ENCODE data around the gene CEP44. TPM values are rescaled to one million over a fixed set of nuclear protein-coding genes. Genes with fewer than 3 reads are reported as not detected.
"Not testable (repeated sequence)": the region's sequence is repeated elsewhere in the genome, so short reads cannot be mapped to it uniquely, and the experiment has no call there.

The CEP44 gene
- total RNA-seq, 1 experiment from 2014 or later: 15.3 TPM

DNA sequence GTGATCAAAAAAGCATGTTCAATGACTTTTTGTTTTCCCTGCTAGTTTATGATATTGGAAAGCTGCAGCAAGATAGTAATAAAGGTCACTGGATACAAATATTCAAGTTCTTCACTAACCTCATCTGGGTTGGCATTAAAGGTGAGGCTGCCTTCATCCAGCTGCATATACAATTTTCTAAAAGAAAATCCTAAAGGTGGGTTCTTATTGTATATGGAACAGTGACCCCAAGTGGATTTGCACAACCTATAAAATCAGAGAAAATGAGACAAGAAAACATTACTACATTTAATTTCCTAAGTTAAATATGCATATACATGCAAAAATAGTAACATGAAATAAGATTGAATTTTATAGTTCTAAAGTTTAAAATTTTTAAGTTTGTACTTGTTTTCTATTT, 24.1 kb upstream of the CEP44 start:
- no TSS peak for BruUV-seq (replicated peaks)
- CTCF ChIA-PET: interaction anchor here (0.5 to 0.9 kb wide), 2 partner anchors 10 to 37 kb away, joined by 3 to 4 read pairs; no protein-coding TSS in a partner anchor

DNA sequence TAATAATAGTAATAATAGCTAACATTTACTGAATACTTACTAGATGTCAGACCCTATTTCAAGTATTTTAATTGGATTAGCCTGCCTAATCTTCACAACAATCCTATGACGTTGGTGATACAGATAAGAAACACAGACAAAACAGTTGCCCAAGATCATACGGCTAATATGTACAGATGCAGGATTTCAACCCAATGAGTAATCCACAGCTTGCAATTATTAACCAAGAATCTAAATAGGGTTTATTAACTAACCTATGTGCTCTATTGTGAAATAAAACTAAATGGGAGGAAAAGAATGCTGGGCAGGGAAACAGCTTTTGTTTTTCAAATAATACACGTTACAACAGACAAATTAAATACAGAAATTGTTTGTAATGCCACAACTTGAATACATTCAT, 23.6 kb upstream of the CEP44 start:
- Mint-ChIP-seq H3K27me3 (ENCODE audit: insufficient read depth, unreplicated experiment) (no peaks in the 10 kb centered on the region), H3K4me3 (ENCODE audit: unreplicated experiment) (peak overlapping the region; percentile 40), H3K9me3 (ENCODE audit: unreplicated experiment) (no peaks in the 10 kb centered on the region), H3K27ac (ENCODE audit: low read depth, unreplicated experiment) (peak overlapping the region; percentile 71), H3K4me1 (ENCODE audit: insufficient read depth, unreplicated experiment) (no peaks in the 10 kb centered on the region), H3K36me3 (ENCODE audit: insufficient read depth, unreplicated experiment) (peaks cover 5% of the 10 kb centered on the region)
- POLR2A ChIA-PET: interaction anchor here (0.7 to 2.2 kb wide), 4 partner anchors 10 to 926 kb away, joined by 3 to 31 read pairs (median 5); partner anchors contain the start of genes CEP44, FBXO8 and HMGB2
- TF ChIP-seq, protein P1, sequence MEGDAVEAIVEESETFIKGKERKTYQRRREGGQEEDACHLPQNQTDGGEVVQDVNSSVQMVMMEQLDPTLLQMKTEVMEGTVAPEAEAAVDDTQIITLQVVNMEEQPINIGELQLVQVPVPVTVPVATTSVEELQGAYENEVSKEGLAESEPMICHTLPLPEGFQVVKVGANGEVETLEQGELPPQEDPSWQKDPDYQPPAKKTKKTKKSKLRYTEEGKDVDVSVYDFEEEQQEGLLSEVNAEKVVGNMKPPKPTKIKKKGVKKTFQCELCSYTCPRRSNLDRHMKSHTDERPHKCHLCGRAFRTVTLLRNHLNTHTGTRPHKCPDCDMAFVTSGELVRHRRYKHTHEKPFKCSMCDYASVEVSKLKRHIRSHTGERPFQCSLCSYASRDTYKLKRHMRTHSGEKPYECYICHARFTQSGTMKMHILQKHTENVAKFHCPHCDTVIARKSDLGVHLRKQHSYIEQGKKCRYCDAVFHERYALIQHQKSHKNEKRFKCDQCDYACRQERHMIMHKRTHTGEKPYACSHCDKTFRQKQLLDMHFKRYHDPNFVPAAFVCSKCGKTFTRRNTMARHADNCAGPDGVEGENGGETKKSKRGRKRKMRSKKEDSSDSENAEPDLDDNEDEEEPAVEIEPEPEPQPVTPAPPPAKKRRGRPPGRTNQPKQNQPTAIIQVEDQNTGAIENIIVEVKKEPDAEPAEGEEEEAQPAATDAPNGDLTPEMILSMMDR (IDR thresholded peaks at IDR 0.05; ENCODE audit: unreplicated experiment): no peak
- CTCF ChIA-PET: interaction anchor here (0.6 to 0.9 kb wide), 2 partner anchors 38 to 766 kb away, joined by 3 read pairs; no protein-coding TSS in a partner anchor
- BruUV-seq (replicated peaks): no TSS peak
- intact Hi-C loops (cut with micrococcal nuclease): no loop called here
- DNase-seq (ENCODE audit: unreplicated experiment): peak; percentile 52

More for the DNA sequence above, 24.1 kb upstream of the CEP44 start:
- Mint-ChIP-seq H3K27me3 (ENCODE audit: insufficient read depth, unreplicated experiment) (no peaks in the 10 kb centered on the region), H3K36me3 (ENCODE audit: insufficient read depth, unreplicated experiment) (peaks cover 5% of the 10 kb centered on the region), H3K4me3 (ENCODE audit: unreplicated experiment) (no peak overlapping the region), H3K9me3 (ENCODE audit: unreplicated experiment) (no peaks in the 10 kb centered on the region), H3K4me1 (ENCODE audit: insufficient read depth, unreplicated experiment) (no peaks in the 10 kb centered on the region), H3K27ac (ENCODE audit: low read depth, unreplicated experiment) (no peak overlapping the region)
- POLR2A ChIA-PET: interaction anchor here (0.7 to 2.2 kb wide), 4 partner anchors 10 to 925 kb away, joined by 3 to 31 read pairs (median 5); partner anchors contain the start of genes CEP44, FBXO8 and HMGB2
- intact Hi-C loops (cut with micrococcal nuclease): no loop called here
- no peak for DNase-seq (ENCODE audit: unreplicated experiment)
- TF ChIP-seq, protein P1 (IDR thresholded peaks at IDR 0.05; ENCODE audit: unreplicated experiment): no peak

DNA sequence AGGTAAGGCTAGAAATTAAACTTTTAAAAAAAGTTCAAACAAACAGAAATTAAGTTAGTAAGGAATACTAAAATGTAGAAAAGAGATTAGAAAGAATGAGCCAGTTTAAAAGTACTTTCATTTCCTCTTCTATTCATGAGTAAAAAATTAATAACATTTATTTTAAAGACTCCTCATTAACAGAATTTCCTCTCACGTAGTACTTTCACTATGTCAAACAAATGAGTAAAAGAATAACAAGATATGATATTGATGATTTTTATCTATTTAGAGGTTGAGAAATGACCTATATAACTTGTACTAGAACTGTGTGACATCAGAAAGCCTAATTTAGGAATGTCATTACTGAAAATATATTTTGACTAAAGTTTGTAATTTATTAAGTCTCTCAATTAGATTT, 22.3 kb upstream of the CEP44 start:
- POLR2A ChIA-PET: interaction anchor here (2.2 kb wide), 1 partner anchor 22 kb away, joined by 31 read pairs; the partner anchor contains the start of genes CEP44 and FBXO8
- H3K27ac Mint-ChIP-seq (ENCODE audit: low read depth, unreplicated experiment): peak overlapping the region; percentile 71
- H3K9me3 Mint-ChIP-seq (ENCODE audit: unreplicated experiment); H3K27me3 Mint-ChIP-seq (ENCODE audit: insufficient read depth, unreplicated experiment); H3K4me3 Mint-ChIP-seq (ENCODE audit: unreplicated experiment); H3K36me3 Mint-ChIP-seq (ENCODE audit: insufficient read depth, unreplicated experiment); H3K4me1 Mint-ChIP-seq (ENCODE audit: insufficient read depth, unreplicated experiment); DNase-seq (ENCODE audit: unreplicated experiment); intact Hi-C loops (cut with micrococcal nuclease); BruUV-seq (replicated peaks); CTCF ChIA-PET: not testable (repeated sequence)

DNA sequence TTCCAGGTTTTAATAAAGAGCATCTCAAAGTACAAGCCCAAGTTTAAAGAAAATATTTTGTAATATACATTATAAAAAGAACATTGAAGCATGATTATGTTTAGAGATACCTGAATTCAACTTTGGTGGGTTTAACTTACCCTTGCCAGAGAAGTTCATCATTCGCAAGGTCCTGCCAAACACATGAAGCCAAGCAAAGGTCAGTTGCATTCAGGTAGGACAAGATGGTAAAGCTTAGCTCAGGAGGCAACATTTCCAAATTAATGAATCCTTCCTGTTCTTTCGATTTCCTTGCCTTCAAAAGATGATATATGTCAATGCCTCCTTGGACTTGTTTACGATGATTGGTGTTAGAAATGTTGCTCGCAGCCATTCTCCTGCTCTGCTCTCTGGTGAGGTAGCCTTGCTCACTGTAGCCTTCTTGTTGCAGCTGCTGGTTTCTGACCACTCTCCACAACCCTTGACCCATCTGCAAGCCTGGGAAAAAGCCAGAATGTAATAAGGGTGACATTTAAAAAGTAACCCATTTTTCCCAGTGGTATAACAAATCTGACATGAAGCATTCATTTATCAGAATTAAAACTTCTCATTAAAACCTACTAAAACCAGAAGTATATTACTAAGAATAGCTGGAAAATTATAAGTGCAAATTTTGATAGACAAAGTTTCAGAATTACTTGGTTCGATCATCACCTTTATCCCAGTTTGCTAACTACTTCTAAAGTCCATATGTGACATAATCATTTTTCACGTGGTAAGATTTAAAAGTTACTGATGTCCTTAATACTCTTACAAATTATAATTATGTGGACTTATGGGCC, 20.9 kb upstream of the CEP44 start:
- TF ChIP-seq, protein P1 (IDR thresholded peaks at IDR 0.05; ENCODE audit: unreplicated experiment): no peak
- BruUV-seq (replicated peaks): no TSS peak
- CTCF ChIA-PET: interaction anchor here (0.6 to 1.2 kb wide), 2 partner anchors 40 to 894 kb away, joined by 3 read pairs; no protein-coding TSS in a partner anchor
- H3K9me3 Mint-ChIP-seq (ENCODE audit: unreplicated experiment): no peaks in the 10 kb centered on the region
- no peak overlapping the region for H3K4me3 Mint-ChIP-seq (ENCODE audit: unreplicated experiment)
- peaks cover 5% of the 10 kb centered on the region for H3K36me3 Mint-ChIP-seq (ENCODE audit: insufficient read depth, unreplicated experiment)
- H3K27ac Mint-ChIP-seq (ENCODE audit: low read depth, unreplicated experiment): no peak overlapping the region
- H3K27me3 Mint-ChIP-seq (ENCODE audit: insufficient read depth, unreplicated experiment): no peaks in the 10 kb centered on the region
- H3K4me1 Mint-ChIP-seq (ENCODE audit: insufficient read depth, unreplicated experiment): no peaks in the 10 kb centered on the region
- POLR2A ChIA-PET: interaction anchor here (0.6 to 7.1 kb wide), 3 partner anchors 20 to 176 kb away, joined by 3 to 66 read pairs (median 3); partner anchors contain the start of genes CEP44 and FBXO8
- intact Hi-C loops (cut with micrococcal nuclease): no loop called here
- no peak for DNase-seq (ENCODE audit: unreplicated experiment)

All from MCF 10A (cell line).